ENCODE measurements around the gene PDGFRA.
"Not testable (repeated sequence)": the region's sequence is repeated elsewhere in the genome, so short reads cannot be mapped to it uniquely, and the experiment has no call there.

Gene PDGFRA

DNA sequence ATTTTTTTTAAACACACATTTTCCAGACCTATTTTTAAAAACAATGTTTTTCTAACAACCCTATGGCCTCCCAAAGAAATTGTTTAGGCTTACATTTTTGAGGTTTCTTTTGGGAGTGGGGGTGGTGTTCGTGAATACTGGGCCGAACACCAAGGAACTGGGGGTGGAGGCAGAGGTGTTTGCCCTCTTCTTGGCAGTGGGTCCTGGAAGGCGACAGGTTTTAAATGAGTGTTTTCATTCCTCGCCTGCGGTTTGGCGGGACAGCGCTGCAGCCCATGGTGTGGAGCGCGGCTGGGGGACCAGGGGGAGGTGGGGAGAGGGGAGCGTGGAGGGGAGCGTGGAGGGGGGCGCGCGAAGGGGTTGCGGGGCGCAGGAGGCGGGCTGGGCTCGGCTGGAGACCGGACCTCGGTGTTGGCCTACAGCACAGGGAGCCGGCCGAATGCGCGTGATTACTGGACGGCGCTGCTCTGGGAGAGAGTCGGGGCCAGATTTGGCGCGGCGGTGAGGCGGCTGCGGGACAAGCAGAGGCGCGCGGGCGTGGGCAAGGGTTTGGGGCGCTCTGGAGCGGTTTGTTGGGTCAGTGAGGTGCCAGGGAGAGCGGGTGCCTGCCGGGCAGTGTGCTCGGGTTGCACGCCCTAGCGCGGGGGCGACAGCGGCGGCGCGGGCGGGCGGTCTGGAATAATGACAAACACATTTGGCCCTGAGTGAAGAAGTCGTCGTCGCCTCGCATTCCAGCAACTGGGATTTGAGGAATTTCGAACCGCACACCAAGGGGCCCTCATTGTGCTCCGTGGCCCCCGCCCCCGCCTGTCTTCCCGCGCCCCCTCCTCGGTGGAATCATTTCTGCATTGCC lies 764 bp downstream of the PDGFRA start:
- no peak overlapping the region for H3K9ac ChIP-seq (ENCODE audit: low read depth, low read length)
- peak overlapping the region; percentile 79 for H3K4me3 ChIP-seq (ENCODE audit: low read length)
- H3K4me1 ChIP-seq (ENCODE audit: insufficient read depth, low read length), result peaks cover 14% of the 10 kb centered on the region; the same call in 1 of the 2 replicates
- H3K9me3 ChIP-seq (ENCODE audit: insufficient read depth, low read depth, low read length), result no peaks in the 10 kb centered on the region; the same call in 1 of the 2 replicates
- no peaks in the 10 kb centered on the region for H3K36me3 ChIP-seq (ENCODE audit: insufficient read depth, low read depth, low read length)
- H3K27me3 ChIP-seq (ENCODE audit: insufficient read depth, low read length), result peaks cover 97% of the 10 kb centered on the region
- H3K27ac ChIP-seq (ENCODE audit: low read length), result no peak overlapping the region

DNA sequence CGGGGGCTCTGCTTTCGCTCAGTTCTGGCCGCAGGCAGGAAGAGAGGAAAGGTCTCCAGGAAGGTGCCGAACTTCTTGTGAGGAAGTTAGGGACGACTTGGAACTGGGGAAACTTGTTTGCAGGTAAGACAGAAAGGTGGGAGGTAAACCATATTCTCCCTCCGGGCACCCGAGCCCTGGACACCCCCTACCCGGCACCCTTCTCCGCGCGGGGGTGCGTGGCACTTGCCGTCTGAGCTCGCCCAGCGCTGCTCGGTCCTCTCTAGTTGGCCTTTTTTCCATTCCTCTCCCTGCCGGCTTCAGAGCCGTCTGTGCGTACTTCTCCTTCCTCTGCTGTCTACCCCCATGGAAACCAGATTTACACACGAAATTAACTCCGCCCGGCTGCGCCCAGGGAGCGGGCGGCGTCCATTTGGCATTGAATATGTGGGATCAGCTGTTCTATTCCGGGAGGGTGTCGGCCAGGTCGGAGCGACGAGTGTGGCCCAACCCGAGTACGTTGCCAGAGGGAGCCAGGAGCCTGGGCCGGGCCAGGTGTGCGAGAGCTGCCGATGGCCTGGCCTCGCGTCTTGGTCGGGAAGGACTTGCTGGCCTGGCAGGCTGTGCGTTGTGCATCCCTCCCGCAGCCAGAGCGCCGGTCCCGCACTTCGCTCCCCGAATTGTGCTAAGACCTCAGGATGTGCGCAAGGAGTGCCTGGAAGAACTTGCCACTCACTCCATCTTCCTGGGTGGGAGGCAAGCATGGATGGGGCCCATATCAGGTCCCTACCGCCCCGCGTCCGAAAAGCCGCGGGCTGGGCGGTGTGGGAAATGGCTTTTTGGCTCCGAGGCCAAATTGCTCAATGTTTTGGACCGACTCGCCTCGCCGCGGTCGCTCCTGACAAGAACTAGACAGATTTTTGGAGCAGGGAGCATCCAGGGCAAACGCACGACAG lies 1.7 kb downstream of the PDGFRA start:
- peaks cover 90% of the 10 kb centered on the region for H3K27me3 ChIP-seq (ENCODE audit: insufficient read depth, low read length)
- H3K9ac ChIP-seq (ENCODE audit: low read depth, low read length), result no peak overlapping the region
- peak overlapping the region; percentile 62 for H3K4me3 ChIP-seq (ENCODE audit: low read length)

DNA sequence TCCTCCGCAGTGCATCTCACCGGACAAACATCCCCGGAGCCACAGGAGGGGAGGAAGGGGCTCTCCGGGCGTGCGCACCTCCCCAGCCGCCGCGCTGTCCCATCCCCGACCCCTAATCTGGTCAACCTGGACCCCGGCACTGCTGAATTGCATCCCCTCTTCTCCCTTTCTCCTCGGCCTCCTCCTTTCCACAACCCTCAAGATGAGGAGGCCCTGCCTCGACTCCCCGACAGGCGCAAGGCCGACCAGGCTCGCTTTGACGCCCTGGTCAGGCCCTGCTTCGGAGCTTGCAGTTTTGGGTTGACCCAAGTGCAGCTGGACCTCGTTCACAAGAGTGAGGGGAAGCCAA lies 2.3 kb downstream of the PDGFRA start:
- Histone ChIP-seq H3K9ac (ENCODE audit: low read depth, low read length) (no peak overlapping the region), H3K9me3 (ENCODE audit: insufficient read depth, low read depth, low read length) (no peaks in the 10 kb centered on the region; the same call in 1 of the 2 replicates), H3K4me3 (ENCODE audit: low read length) (peak overlapping the region; percentile 62), H3K36me3 (ENCODE audit: insufficient read depth, low read depth, low read length) (no peaks in the 10 kb centered on the region), H3K27ac (ENCODE audit: low read length) (no peak overlapping the region), H3K27me3 (ENCODE audit: insufficient read depth, low read length) (peaks cover 88% of the 10 kb centered on the region), H3K4me1 (ENCODE audit: insufficient read depth, low read length) (peaks cover 9% of the 10 kb centered on the region; the same call in 1 of the 2 replicates)

More for the DNA sequence above, 1.7 kb downstream of the PDGFRA start:
- H3K27ac ChIP-seq (ENCODE audit: low read length), result no peak overlapping the region
- no peaks in the 10 kb centered on the region for H3K36me3 ChIP-seq (ENCODE audit: insufficient read depth, low read depth, low read length)
- H3K9me3 ChIP-seq (ENCODE audit: insufficient read depth, low read depth, low read length), result no peaks in the 10 kb centered on the region; the same call in 1 of the 2 replicates
- H3K4me1 ChIP-seq (ENCODE audit: insufficient read depth, low read length), result peaks cover 9% of the 10 kb centered on the region; the same call in 1 of the 2 replicates

DNA sequence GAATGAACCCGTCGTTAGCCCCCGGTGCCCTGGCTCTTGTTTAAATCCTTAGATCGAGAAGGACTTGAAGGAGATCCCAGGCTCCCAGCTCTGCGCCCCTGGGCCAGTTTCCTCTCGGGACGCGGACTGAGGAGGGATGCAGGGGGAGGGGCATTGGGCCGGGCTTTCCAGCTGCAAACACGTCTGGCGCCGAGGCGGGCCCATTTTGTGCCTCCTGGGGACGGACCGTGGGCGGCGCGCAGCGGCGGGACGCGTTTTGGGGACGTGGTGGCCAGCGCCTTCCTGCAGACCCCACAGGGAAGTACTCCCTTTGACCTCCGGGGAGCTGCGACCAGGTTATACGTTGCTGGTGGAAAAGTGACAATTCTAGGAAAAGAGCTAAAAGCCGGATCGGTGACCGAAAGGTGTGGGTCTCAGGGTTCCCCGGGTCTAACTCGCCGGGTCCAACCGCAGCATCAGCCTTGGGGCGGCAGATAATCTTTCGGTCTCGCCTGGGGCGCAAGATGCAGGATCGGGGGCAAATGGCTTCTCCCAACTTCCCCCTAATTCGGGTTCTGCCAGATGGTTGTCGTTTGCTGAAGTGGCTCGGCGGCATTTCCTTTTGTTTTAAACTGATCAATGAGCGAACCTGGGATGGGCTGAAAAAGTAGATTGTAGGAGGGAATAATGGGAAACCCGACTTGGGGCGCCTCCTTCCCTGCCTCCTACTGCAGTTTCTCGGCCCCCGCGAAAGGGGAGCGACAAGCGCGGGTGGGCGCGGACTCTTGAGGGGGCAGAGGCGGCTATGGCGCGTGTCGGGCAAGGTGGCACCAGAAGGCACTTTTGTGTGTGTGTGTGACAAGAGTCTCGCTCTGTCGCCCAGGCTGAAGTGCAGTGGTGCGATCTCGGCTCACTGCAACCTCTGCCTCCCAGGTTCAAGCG lies 2.9 kb downstream of the PDGFRA start:
- Histone ChIP-seq H3K9me3 (ENCODE audit: insufficient read depth, low read depth, low read length) (no peaks in the 10 kb centered on the region; the same call in 1 of the 2 replicates), H3K36me3 (ENCODE audit: insufficient read depth, low read depth, low read length) (no peaks in the 10 kb centered on the region), H3K4me1 (ENCODE audit: insufficient read depth, low read length) (peaks cover 8% of the 10 kb centered on the region; the same call in 1 of the 2 replicates), H3K9ac (ENCODE audit: low read depth, low read length) (no peak overlapping the region), H3K27me3 (ENCODE audit: insufficient read depth, low read length) (peaks cover 82% of the 10 kb centered on the region), H3K4me3 (ENCODE audit: low read length) (peak overlapping the region; percentile 62), H3K27ac (ENCODE audit: low read length) (no peak overlapping the region)

DNA sequence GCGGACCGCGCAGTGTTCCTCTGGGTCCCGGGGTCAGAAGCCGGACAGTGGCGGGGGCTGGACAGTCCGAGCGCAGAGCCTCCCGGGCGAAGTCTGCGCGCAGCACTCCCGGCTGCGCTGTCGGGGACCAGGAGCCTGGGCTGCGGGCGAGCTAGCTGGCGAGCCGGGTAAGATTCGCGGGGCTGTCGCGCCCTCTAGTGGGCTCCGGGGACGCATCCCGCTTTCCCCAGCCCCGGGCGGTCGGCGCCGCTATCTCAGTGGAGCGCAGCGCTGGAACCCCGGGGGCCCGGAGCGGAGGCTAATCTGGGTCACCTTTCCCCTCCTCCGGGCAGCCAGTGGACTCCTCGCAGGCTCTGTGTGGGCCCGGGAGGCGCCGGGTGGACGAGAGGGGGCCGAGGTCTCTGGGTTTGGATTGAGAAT lies 4.2 kb downstream of the PDGFRA start:
- Histone ChIP-seq H3K27ac (ENCODE audit: low read length) (no peak overlapping the region), H3K27me3 (ENCODE audit: insufficient read depth, low read length) (peaks cover 69% of the 10 kb centered on the region), H3K36me3 (ENCODE audit: insufficient read depth, low read depth, low read length) (no peaks in the 10 kb centered on the region), H3K9me3 (ENCODE audit: insufficient read depth, low read depth, low read length) (no peaks in the 10 kb centered on the region; the same call in none of the 2 replicates), H3K4me1 (ENCODE audit: insufficient read depth, low read length) (peaks cover 5% of the 10 kb centered on the region; the same call in 1 of the 2 replicates), H3K4me3 (ENCODE audit: low read length) (peak overlapping the region; percentile 74), H3K9ac (ENCODE audit: low read depth, low read length) (peak overlapping the region; percentile 50; the same call in 1 of the 2 replicates)

DNA sequence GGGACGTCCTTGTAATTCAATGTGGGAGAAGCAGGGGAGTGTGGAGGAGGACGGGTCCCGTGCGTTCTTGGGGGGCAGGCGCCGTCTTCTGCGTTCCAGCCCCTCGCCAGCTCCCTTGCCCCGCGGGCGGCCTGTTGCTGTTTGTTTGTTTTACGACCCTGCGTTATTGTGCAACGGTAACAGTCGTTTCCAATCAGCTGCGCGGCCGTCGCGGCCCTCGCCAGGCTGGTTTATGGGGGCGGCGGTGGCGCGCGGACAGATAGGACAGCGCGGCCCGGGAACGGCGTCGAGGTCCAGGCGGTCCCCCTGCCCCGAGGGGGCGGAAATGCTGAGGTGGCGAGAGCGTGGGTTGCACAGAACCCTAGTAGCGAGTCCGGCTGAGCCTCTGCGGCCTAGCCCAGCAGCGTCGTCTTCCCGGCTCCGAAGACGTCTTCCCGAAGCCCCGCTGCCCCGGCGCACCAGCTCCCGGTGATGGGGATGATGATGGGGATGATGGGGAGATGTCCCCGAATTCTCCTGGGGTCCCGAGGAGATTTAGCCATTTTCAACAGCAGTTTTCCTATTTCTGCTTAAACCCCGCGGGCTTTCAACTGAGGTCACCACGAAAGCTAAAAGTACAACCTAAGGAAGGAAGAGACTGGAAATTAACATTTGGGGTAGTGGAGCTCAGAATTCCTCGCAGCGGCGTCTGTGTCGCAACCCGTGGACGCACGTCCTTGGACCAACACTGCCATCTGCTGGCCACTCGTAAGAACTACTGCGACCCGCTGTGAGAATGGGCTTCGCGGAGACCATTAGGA lies 4.8 kb downstream of the PDGFRA start:
- Histone ChIP-seq H3K4me3 (ENCODE audit: low read length) (peak overlapping the region; percentile 74), H3K9ac (ENCODE audit: low read depth, low read length) (no peak overlapping the region), H3K4me1 (ENCODE audit: insufficient read depth, low read length) (no peaks in the 10 kb centered on the region), H3K36me3 (ENCODE audit: insufficient read depth, low read depth, low read length) (no peaks in the 10 kb centered on the region), H3K27me3 (ENCODE audit: insufficient read depth, low read length) (peaks cover 63% of the 10 kb centered on the region), H3K9me3 (ENCODE audit: insufficient read depth, low read depth, low read length) (no peaks in the 10 kb centered on the region; the same call in none of the 2 replicates), H3K27ac (ENCODE audit: low read length) (no peak overlapping the region)

DNA sequence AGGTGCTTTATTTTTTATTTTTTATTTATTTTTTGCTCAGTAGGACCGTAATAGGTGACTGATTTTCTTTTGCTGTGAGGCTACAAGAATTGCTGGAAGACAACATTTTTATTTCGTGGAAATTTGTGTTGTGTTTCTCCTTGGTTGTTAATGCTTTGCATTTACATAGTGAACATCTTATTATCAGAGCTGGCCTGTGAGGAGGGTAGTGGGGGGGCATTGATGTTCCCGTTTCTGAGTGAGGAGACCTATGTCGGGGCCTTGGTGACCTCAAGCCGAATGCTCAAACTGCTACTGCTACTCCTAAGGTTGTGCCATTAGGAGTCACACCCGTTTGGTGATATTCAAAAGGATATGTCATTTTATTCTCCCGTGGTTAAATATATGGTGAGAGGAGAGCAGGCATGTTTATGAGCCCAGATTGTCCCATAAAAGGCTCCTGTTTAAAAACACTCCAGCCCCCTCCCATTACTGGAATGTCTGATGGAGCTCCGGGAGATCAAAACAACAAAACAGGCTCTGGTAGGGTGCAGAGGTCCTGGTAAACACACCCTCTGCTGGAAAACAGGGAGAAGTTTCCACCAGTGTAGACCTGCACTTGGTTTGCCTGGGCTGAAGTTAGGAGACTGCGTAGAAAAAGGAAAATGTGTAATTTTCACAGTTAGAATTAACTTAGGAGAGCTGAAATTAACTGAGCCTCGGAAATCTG lies 5.6 kb downstream of the PDGFRA start:
- Histone ChIP-seq H3K4me3 (ENCODE audit: low read length) (no peak overlapping the region), H3K4me1 (ENCODE audit: insufficient read depth, low read length) (no peaks in the 10 kb centered on the region), H3K27ac (ENCODE audit: low read length) (no peak overlapping the region), H3K9me3 (ENCODE audit: insufficient read depth, low read depth, low read length) (peaks cover 5% of the 10 kb centered on the region), H3K36me3 (ENCODE audit: insufficient read depth, low read depth, low read length) (no peaks in the 10 kb centered on the region), H3K9ac (ENCODE audit: low read depth, low read length) (no peak overlapping the region), H3K27me3 (ENCODE audit: insufficient read depth, low read length) (peaks cover 55% of the 10 kb centered on the region)

DNA sequence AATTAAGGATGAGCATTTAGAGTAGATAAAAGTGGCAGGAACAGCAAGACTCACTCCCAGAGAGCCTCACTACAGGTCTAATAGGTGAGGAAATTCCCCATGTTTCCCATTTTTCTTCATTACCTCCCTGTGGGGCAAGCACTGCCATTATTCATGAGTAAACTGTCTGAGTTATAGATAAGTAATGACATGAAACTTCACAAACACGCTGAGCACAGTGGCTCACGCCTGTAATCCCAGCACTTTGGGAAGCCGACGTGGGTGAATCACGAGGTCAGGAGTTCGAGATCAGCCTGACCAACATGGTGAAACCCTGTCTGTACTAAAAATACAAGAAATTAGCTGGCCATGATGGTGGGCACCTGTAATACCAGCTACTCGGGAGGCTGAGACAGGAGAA lies 7.2 kb downstream of the PDGFRA start:
- H3K9ac ChIP-seq (ENCODE audit: low read depth, low read length); H3K4me3 ChIP-seq (ENCODE audit: low read length); H3K4me1 ChIP-seq (ENCODE audit: insufficient read depth, low read length); H3K36me3 ChIP-seq (ENCODE audit: insufficient read depth, low read depth, low read length); H3K27ac ChIP-seq (ENCODE audit: low read length): not testable (repeated sequence)
- peaks cover 39% of the 10 kb centered on the region for H3K27me3 ChIP-seq (ENCODE audit: insufficient read depth, low read length)
- peaks cover 20% of the 10 kb centered on the region for H3K9me3 ChIP-seq (ENCODE audit: insufficient read depth, low read depth, low read length)

DNA sequence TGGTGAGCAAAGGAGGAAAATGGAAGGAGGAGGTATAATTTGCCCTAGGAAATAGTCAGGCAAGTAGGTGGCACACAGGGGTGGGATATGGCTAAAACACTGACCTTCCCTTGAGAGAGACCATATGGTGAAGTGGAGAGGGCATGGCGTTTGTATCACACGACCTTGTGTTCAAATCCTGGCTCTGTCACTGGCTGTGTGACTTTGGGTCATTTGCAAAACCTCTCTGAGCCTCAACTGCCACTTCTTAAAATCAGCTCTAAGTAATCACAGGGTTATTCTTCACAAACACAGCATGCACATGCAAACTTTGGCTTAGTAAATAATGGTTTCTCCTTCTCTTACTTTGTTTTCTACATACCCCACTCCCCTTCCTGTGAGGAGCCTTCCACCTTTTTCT lies 8.7 kb downstream of the PDGFRA start:
- no peak overlapping the region for H3K9ac ChIP-seq (ENCODE audit: low read depth, low read length)
- H3K4me3 ChIP-seq (ENCODE audit: low read length), result no peak overlapping the region
- H3K27me3 ChIP-seq (ENCODE audit: insufficient read depth, low read length), result peaks cover 24% of the 10 kb centered on the region
- H3K4me1 ChIP-seq (ENCODE audit: insufficient read depth, low read length), result no peaks in the 10 kb centered on the region
- peaks cover 34% of the 10 kb centered on the region for H3K9me3 ChIP-seq (ENCODE audit: insufficient read depth, low read depth, low read length)
- H3K27ac ChIP-seq (ENCODE audit: low read length), result no peak overlapping the region
- 0 out of 2 replicates have a peak, but pooled peaks cover 3% of the 10 kb centered on the region for H3K36me3 ChIP-seq (ENCODE audit: insufficient read depth, low read depth, low read length)

DNA sequence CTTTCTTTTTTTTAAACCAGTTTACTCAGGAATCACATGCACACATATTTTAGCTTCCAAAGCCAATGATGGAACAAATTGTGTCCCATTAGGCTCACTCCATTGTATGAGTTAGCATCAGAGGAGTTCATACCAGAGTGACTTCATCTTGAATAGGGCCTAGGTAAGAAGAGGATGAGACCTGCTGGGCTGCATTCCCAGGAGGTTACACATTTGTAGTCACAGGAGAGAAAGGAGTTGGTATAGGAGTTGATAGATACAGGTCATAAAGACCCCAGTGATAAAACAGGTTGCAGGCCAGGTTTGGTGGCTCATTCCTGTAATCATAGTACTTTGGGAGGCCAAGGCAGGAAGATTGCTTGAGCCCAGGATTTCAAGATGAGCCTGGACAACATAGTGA lies 9.3 kb downstream of the PDGFRA start:
- Histone ChIP-seq H3K4me1 (ENCODE audit: insufficient read depth, low read length) (no peaks in the 10 kb centered on the region), H3K36me3 (ENCODE audit: insufficient read depth, low read depth, low read length) (peaks cover 6% of the 10 kb centered on the region; the same call in 1 of the 2 replicates), H3K4me3 (ENCODE audit: low read length) (no peak overlapping the region), H3K9ac (ENCODE audit: low read depth, low read length) (no peak overlapping the region), H3K27ac (ENCODE audit: low read length) (no peak overlapping the region), H3K27me3 (ENCODE audit: insufficient read depth, low read length) (peaks cover 20% of the 10 kb centered on the region), H3K9me3 (ENCODE audit: insufficient read depth, low read depth, low read length) (peaks cover 40% of the 10 kb centered on the region)

Measured in iPS-20b (cell line).